Neural progenitor cell (in vitro differentiated cells): ENCODE measurements around the gene OGFOD3. TPM values are rescaled to one million over a fixed set of nuclear protein-coding genes. Genes with fewer than 3 reads are reported as not detected.
"Not testable (repeated sequence)": the region's sequence is repeated elsewhere in the genome, so short reads cannot be mapped to it uniquely, and the experiment has no call there.

Experiments used
- DNase-seq: peaks from one replicate; pipeline ENCODE4 v3.0.0-alpha.2; 2016; ENCODE audit warnings: low spot score
- H2AFZ ChIP-seq: fragments of 200-600 bp; sonication (generic); replicated peaks from 2 replicates; pipeline ENCODE4 v1.6.1; 2016; ENCODE audit warnings: antibody characterized with exemption
- H3F3A ChIP-seq: fragments of 200-600 bp; sonication (generic); 2 replicates; pipeline ENCODE4 v1.6.1; 2016; ENCODE audit warnings: antibody characterized with exemption, low read depth
- H3K27ac ChIP-seq: fragments of 200-600 bp; sonication (generic); 2 replicates; pipeline ENCODE4 v1.5.1; 2016; ENCODE audit warnings: mild to moderate bottlenecking
- H3K27me3 ChIP-seq: fragments of 200-600 bp; sonication (generic); 2 replicates; pipeline ENCODE4 v1.6.1; 2016; ENCODE audit warnings: mild to moderate bottlenecking, moderate library complexity
- H3K36me3 ChIP-seq: fragments of 200-600 bp; sonication (generic); 2 replicates; pipeline ENCODE4 v1.5.1; 2016
- H3K4me1 ChIP-seq: fragments of 200-600 bp; sonication (generic); 2 replicates; pipeline ENCODE4 v1.6.1; 2016; ENCODE audit warnings: mixed run types
- H3K4me2 ChIP-seq: fragments of 200-600 bp; sonication (generic); 2 replicates; pipeline ENCODE4 v1.6.1; 2016
- H3K4me3 ChIP-seq: fragments of 200-600 bp; sonication (generic); 2 replicates; pipeline ENCODE4 v1.5.1; 2016
- H3K79me2 ChIP-seq: fragments of 200-600 bp; sonication (generic); 2 replicates; pipeline ENCODE4 v1.6.1; 2016; ENCODE audit warnings: low read depth
- H3K9ac ChIP-seq: fragments of 200-600 bp; sonication (generic); 2 replicates; pipeline ENCODE4 v1.6.1; 2016
- H3K9me3 ChIP-seq: fragments of 200-600 bp; sonication (generic); 2 replicates; pipeline ENCODE4 v1.5.1; 2016; ENCODE audit warnings: low read depth
- H4K20me1 ChIP-seq: fragments of 200-600 bp; sonication (generic); 2 replicates; pipeline ENCODE4 v1.6.1; 2016; ENCODE audit warnings: low read depth
- H3K27ac Mint-ChIP-seq: 3 replicates; pipeline ENCODE4 v1.8.0; 2021; ENCODE audit warnings: mixed read lengths
- H3K27me3 Mint-ChIP-seq: 2 replicates; pipeline ENCODE4 v1.8.0; 2022; ENCODE audit warnings: low read depth, mild to moderate bottlenecking, inconsistent platforms, moderate library complexity, mixed read lengths; ENCODE audit not compliant: insufficient read depth
- H3K36me3 Mint-ChIP-seq: 3 replicates; pipeline ENCODE4 v1.8.0; 2021; ENCODE audit warnings: mixed read lengths
- H3K4me1 Mint-ChIP-seq: 3 replicates; pipeline ENCODE4 v1.8.0; 2021; ENCODE audit warnings: mixed read lengths
- H3K4me3 Mint-ChIP-seq: 3 replicates; pipeline ENCODE4 v1.8.0; 2021; ENCODE audit warnings: mild to moderate bottlenecking, moderate library complexity, mixed read lengths
- H3K9me3 Mint-ChIP-seq: 3 replicates; pipeline ENCODE4 v1.8.0; 2020; ENCODE audit warnings: mixed read lengths
- CTCF ChIP-seq: fragments of 200-600 bp; sonication (generic); IDR thresholded peaks from 2 replicates; pipeline ENCODE4 v1.5.1; 2017; ENCODE audit warnings: antibody characterized with exemption, mild to moderate bottlenecking
- EZH2 ChIP-seq: fragments of 200-600 bp; sonication (generic); IDR thresholded peaks from 2 replicates; pipeline ENCODE4 v1.6.1; 2017; ENCODE audit warnings: antibody characterized with exemption, mild to moderate bottlenecking, moderate library complexity
- EZH2phosphoT487 ChIP-seq: fragments of 200-600 bp; sonication (generic); IDR thresholded peaks from 2 replicates; pipeline ENCODE4 v1.6.1; 2017; ENCODE audit warnings: antibody characterized with exemption
- total RNA-seq: library from RNA; depleted of rRNA; stranded (reverse); fragments of >200 nt; gene quantifications from 2 replicates; pipeline ENCODE4 v1.2.3, GENCODE V29; 2015; ENCODE audit warnings: low replicate concordance

Gene OGFOD3
- total RNA-seq, 1 donor from 2014 or later: 26.8 TPM

DNA sequence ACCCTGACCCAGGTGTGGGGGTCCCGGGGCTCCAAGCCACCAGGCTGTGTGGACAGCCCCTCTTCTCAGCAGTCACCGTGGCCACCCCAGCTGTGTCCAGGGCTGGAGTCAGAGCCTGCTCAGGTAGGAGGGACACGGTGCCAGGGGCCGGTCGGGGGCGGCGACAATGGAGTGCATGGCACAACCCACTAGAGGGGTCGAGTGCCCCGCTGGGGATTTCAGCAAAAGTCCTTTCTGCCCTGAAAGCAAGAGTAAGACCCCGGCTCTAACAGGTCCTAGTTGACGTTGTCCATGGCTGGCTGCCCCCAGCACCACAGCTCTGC, 35.5 kb downstream of the OGFOD3 start:
- DNase-seq: no peak
- Mint-ChIP-seq H3K4me3 (no peak overlapping the region), H3K27me3 (peaks cover 13% of the 10 kb centered on the region), H3K36me3 (no peaks in the 10 kb centered on the region), H3K4me1 (peaks cover 28% of the 10 kb centered on the region), H3K27ac (no peak overlapping the region), H3K9me3 (no peaks in the 10 kb centered on the region)
- Histone ChIP-seq H3K4me1 (peaks cover 16% of the 10 kb centered on the region), H3K9ac (no peak overlapping the region), H2AFZ (no peak overlapping the region), H4K20me1 (no peaks in the 10 kb centered on the region), H3K27ac (no peak overlapping the region), H3K79me2 (no peaks in the 10 kb centered on the region), H3K9me3 (no peaks in the 10 kb centered on the region), H3K36me3 (no peaks in the 10 kb centered on the region), H3K4me3 (no peak overlapping the region), H3K27me3 (no peaks in the 10 kb centered on the region), H3F3A (peaks cover 10% of the 10 kb centered on the region), H3K4me2 (no peak overlapping the region)
- TF ChIP-seq EZH2phosphoT487 (no peak), EZH2 (no peak)

DNA sequence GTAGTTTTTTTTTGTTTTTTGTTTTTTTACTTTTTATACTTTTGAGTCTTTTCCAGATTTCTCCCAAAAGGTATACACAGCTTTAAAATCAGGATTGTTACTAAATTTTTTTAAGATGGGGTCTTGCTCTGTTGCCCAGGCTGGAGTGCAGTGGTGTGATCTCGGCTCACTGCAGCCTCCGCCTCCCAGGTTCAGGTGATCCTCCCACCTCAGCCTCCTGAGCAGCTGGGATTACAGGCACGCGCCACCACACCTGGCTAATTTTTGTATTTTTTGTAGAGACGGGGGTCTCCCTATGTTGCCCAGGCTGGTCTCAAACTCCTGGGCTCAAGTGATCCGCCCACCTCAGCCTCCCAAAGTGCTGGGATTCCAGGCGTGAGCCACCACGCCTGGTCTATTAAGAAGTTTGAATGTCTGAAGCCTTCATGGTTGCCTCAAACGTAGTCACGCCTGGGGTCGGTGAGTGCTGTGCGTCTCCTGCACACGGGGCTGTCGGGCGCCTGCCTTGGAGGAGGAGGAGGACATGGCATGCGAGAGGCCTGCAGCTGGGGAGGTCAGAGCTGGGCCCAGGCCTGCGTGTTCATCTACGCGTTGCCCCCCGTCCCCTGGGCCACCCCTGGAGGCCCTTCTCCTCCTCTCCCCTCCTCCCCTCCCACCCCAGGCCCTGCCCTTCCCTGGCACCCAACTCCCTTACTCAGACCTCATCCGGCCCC, 36.0 kb downstream of the OGFOD3 start:
- H3K27ac ChIP-seq, H3K9ac ChIP-seq, H3K27ac Mint-ChIP-seq, DNase-seq, H3K27me3 ChIP-seq, H4K20me1 ChIP-seq, H3K36me3 Mint-ChIP-seq, H3K9me3 Mint-ChIP-seq, H3K4me3 ChIP-seq, H3K36me3 ChIP-seq, H3K4me3 Mint-ChIP-seq, H3K79me2 ChIP-seq, H3F3A ChIP-seq, H3K9me3 ChIP-seq, H3K27me3 Mint-ChIP-seq, H3K4me2 ChIP-seq, H2AFZ ChIP-seq: not testable (repeated sequence)
- peaks cover 27% of the 10 kb centered on the region for H3K4me1 Mint-ChIP-seq
- H3K4me1 ChIP-seq: peaks cover 16% of the 10 kb centered on the region

GRCh38 chr17:82381703-82382009, 36.7 kb downstream of the OGFOD3 start:
- H3K79me2 ChIP-seq, DNase-seq, H3K4me3 Mint-ChIP-seq, H3K27me3 ChIP-seq, H3K27ac ChIP-seq, H3K36me3 Mint-ChIP-seq, H3K36me3 ChIP-seq, H3K4me3 ChIP-seq, H3K27ac Mint-ChIP-seq, H3K4me2 ChIP-seq, H3K27me3 Mint-ChIP-seq, H3K9me3 ChIP-seq, H3K9ac ChIP-seq, H3K9me3 Mint-ChIP-seq, H2AFZ ChIP-seq, H4K20me1 ChIP-seq, H3F3A ChIP-seq: not testable (repeated sequence)
- peaks cover 30% of the 10 kb centered on the region for H3K4me1 Mint-ChIP-seq
- peaks cover 16% of the 10 kb centered on the region for H3K4me1 ChIP-seq

GRCh38 chr17:82380860-82381702, 37.3 kb downstream of the OGFOD3 start:
- Mint-ChIP-seq H3K27me3 (peaks cover 6% of the 10 kb centered on the region), H3K36me3 (no peaks in the 10 kb centered on the region), H3K4me1 (peaks cover 31% of the 10 kb centered on the region), H3K4me3 (no peak overlapping the region), H3K9me3 (no peaks in the 10 kb centered on the region), H3K27ac (no peak overlapping the region)
- H3K4me2 ChIP-seq: no peak overlapping the region
- no peaks in the 10 kb centered on the region for H3K27me3 ChIP-seq
- no peak overlapping the region for H3K4me3 ChIP-seq
- TF ChIP-seq CTCF (no peak), EZH2 (no peak)
- no peak overlapping the region for H2AFZ ChIP-seq
- H3K27ac ChIP-seq: no peak overlapping the region
- H3F3A ChIP-seq: peaks cover 10% of the 10 kb centered on the region
- no peak for DNase-seq
- no peaks in the 10 kb centered on the region for H4K20me1 ChIP-seq
- no peaks in the 10 kb centered on the region for H3K36me3 ChIP-seq
- no peaks in the 10 kb centered on the region for H3K9me3 ChIP-seq
- no peak overlapping the region for H3K9ac ChIP-seq
- H3K4me1 ChIP-seq: peaks cover 16% of the 10 kb centered on the region
- H3K79me2 ChIP-seq: no peaks in the 10 kb centered on the region

DNA sequence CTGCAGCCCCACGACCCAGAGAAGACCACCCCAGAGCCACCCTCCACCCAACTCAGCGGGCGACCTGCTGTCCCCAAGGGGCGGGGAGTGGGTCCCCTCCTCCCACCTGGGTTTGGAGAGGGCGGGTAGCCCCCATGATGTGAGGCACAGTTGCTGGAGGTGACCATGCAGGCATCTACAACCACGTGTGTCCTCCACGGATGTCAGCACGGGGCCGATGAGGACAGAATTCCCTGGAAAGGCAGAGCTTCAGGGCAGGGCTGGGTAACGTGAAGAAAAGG, 39.7 kb downstream of the OGFOD3 start:
- Histone ChIP-seq H3K27me3 (peaks cover under 1% of the 10 kb centered on the region), H2AFZ (no peak overlapping the region), H3K27ac (no peak overlapping the region), H3K4me3 (no peak overlapping the region), H3K4me1 (peaks cover 3% of the 10 kb centered on the region), H3K4me2 (no peak overlapping the region), H3K79me2 (no peaks in the 10 kb centered on the region), H3K9me3 (no peaks in the 10 kb centered on the region), H3F3A (peaks cover 2% of the 10 kb centered on the region), H4K20me1 (no peaks in the 10 kb centered on the region), H3K9ac (no peak overlapping the region), H3K36me3 (no peaks in the 10 kb centered on the region)
- Mint-ChIP-seq H3K4me1 (peaks cover 28% of the 10 kb centered on the region), H3K27ac (peak overlapping the region; percentile 83), H3K36me3 (no peaks in the 10 kb centered on the region), H3K27me3 (peaks cover 5% of the 10 kb centered on the region), H3K4me3 (no peak overlapping the region), H3K9me3 (no peaks in the 10 kb centered on the region)
- TF ChIP-seq EZH2phosphoT487 (no peak), EZH2 (no peak)
- DNase-seq: no peak
